Colonic mucosa (tissue), 4 donors: ENCODE data around the gene SLC39A11. TPM values are rescaled to one million over a fixed set of nuclear protein-coding genes. Genes with fewer than 3 reads are reported as not detected.

ENCODE experiments used
- DNase-seq: peaks from one replicate; pipeline ENCODE4 v3.0.0-alpha.2; 2020
- H3K27ac ChIP-seq: fragments of 200-600 bp; one replicate; pipeline ENCODE4 v1.8.0; 2021
- H3K27me3 ChIP-seq: fragments of 200-600 bp; one replicate; pipeline ENCODE4 v1.8.0; 2021
- H3K36me3 ChIP-seq: fragments of 200-600 bp; one replicate; pipeline ENCODE4 v1.8.0; 2021
- H3K4me1 ChIP-seq: fragments of 200-600 bp; one replicate; pipeline ENCODE4 v1.8.0; 2021; ENCODE audit warnings: mild to moderate bottlenecking
- H3K4me3 ChIP-seq: fragments of 200-600 bp; one replicate; pipeline ENCODE4 v1.8.0; 2021
- H3K9ac ChIP-seq, 2 donors: one replicate each; pipeline ENCODE4 v1.7.0; 2013; ENCODE audit warnings: control low read depth in 2 of 2, low read depth in 2 of 2, low read length in 2 of 2
- H3K9me3 ChIP-seq: fragments of 200-600 bp; one replicate; pipeline ENCODE4 v1.8.0; 2021
- CTCF ChIP-seq: fragments of 200-600 bp; IDR thresholded peaks from one replicate; pipeline ENCODE4 v1.8.0; 2022; ENCODE audit warnings: antibody characterized with exemption, mild to moderate bottlenecking
- intact Hi-C: fragments of 100-400 bp; cut with DNase I; formaldehyde crosslinking; loops from one replicate; pipeline ENCODE4 v1.14.1; 2022
- total RNA-seq, 2 donors: library from RNA; stranded (reverse); fragmentation: NEBNext Ultra II Directional in 1 of 2; extraction: Animal tissue kit (Norgen Biotek cat#: 25700) in 1 of 2; gene quantifications; one replicate each; pipeline ENCODE4 v1.2.1, GENCODE V29; 2021
- donor health status: healthy.
- donor health status: DM: no; HTN: no; CAD: no.
- donor health status: DM: no; HTN: no; CAD: no.

Gene SLC39A11
- total RNA-seq, 2 donors from 2014 or later, result 57.7 to 60.0 TPM

GRCh38 chr17:72681844-72682243 lies 410.6 kb downstream of the SLC39A11 start:
- TF ChIP-seq CTCF, result no peak
- DNase-seq, result no peak
- intact Hi-C loops, result no loop called here

GRCh38 chr17:72677714-72678390 lies 414.6 kb downstream of the SLC39A11 start:
- no peak for TF ChIP-seq CTCF
- intact Hi-C loops, result no loop called here
- DNase-seq, result no peak
- Histone ChIP-seq H3K27me3 (no peaks in the 10 kb centered on the region), H3K27ac (no peak overlapping the region), H3K4me3 (no peak overlapping the region), H3K36me3 (no peaks in the 10 kb centered on the region), H3K9me3 (no peaks in the 10 kb centered on the region), H3K9ac (no peak overlapping the region), H3K4me1 (no peaks in the 10 kb centered on the region)

More at GRCh38 chr17:72681844-72682243, 410.6 kb downstream of the SLC39A11 start:
- H3K27me3 ChIP-seq, result no peaks in the 10 kb centered on the region
- H3K4me1 ChIP-seq, result no peaks in the 10 kb centered on the region
- no peak overlapping the region for H3K4me3 ChIP-seq
- H3K9me3 ChIP-seq, result no peaks in the 10 kb centered on the region
- H3K27ac ChIP-seq, result no peak overlapping the region
- no peaks in the 10 kb centered on the region for H3K36me3 ChIP-seq
- no peak overlapping the region for H3K9ac ChIP-seq

GRCh38 chr17:72677108-72677507 lies 415.4 kb downstream of the SLC39A11 start:
- no peaks in the 10 kb centered on the region for H3K4me1 ChIP-seq
- no peaks in the 10 kb centered on the region for H3K9me3 ChIP-seq
- H3K4me3 ChIP-seq, result no peak overlapping the region
- intact Hi-C loops, result no loop called here
- DNase-seq, result no peak
- no peak overlapping the region for H3K9ac ChIP-seq
- H3K27me3 ChIP-seq, result no peaks in the 10 kb centered on the region
- H3K36me3 ChIP-seq, result no peaks in the 10 kb centered on the region
- TF ChIP-seq CTCF, result no peak
- no peak overlapping the region for H3K27ac ChIP-seq

- DNase-seq, result no peak
- no peak for TF ChIP-seq CTCF
- Histone ChIP-seq H3K9ac (no peak overlapping the region), H3K4me1 (no peaks in the 10 kb centered on the region), H3K27ac (no peak overlapping the region), H3K36me3 (no peaks in the 10 kb centered on the region), H3K4me3 (no peak overlapping the region), H3K9me3 (no peaks in the 10 kb centered on the region), H3K27me3 (no peaks in the 10 kb centered on the region)
- intact Hi-C loops, result no loop called here
Measured at GRCh38 chr17:72672729-72673128, 419.8 kb downstream of the SLC39A11 start.

- no peak overlapping the region for H3K4me3 ChIP-seq
- no peak overlapping the region for H3K9ac ChIP-seq
- intact Hi-C loops, result no loop called here
- no peaks in the 10 kb centered on the region for H3K36me3 ChIP-seq
- H3K9me3 ChIP-seq, result no peaks in the 10 kb centered on the region
- no peaks in the 10 kb centered on the region for H3K4me1 ChIP-seq
- no peak for DNase-seq
- H3K27me3 ChIP-seq, result no peaks in the 10 kb centered on the region
- H3K27ac ChIP-seq, result no peak overlapping the region
- TF ChIP-seq CTCF, result no peak
Measured at GRCh38 chr17:72671016-72671415, 421.5 kb downstream of the SLC39A11 start.
